ENCODE measurements around the gene ACAP1.

DNA sequence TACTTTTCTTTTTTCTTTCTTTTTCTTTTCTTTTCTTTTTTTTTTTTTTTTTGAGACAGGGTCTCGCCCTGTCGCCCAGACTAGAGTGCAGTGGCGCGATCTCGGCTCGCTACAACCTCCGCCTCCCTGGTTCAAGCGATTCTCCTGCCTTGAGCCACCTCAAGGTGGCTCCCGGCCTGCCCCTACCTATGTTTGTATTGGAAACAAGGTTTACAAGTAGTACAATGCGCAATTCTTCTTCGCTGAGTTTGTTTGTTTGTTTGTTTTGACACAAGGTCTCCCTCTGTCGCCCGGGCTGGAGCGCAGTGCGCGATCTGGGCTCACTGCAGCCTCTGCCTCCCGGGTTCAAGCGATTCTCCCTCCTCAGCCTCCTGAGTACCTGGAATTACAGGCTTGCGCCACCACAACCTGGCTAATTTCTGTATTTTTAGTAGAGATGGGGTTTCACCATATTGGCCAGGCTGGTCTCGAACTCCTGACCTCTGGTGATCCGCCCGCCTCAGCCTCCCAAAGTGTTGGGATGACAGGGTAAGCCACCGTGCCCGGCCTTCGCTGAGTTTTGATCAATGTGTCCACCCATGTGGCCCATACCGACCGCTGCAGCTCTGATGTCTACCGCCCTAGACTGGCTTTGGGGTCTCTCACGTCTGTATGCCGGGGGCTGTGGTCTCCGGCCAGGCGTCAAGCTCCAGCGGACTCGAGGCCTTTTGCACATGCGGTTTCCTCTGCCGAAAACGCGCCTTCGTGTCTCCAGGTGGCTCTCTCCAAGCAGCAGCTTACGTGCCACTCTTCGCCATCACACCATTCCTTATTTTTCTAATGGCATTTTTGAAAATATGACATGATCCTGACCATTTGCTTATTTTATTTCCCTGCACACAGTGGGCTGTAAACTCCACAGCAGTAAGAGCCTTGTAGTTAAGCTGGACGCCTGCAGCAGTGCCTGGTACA lies 40.8 kb upstream of the ACAP1 start:
- TF ChIP-seq RAD21 (IDR thresholded peaks at IDR 0.05; ENCODE audit: low read depth) = no peak
- no peak for TF ChIP-seq TCF12 (IDR thresholded peaks at IDR 0.05; ENCODE audit: low read depth)
- no peak for TF ChIP-seq TAF1 (IDR thresholded peaks at IDR 0.05; ENCODE audit: low read depth)
- TF ChIP-seq, protein P1, sequence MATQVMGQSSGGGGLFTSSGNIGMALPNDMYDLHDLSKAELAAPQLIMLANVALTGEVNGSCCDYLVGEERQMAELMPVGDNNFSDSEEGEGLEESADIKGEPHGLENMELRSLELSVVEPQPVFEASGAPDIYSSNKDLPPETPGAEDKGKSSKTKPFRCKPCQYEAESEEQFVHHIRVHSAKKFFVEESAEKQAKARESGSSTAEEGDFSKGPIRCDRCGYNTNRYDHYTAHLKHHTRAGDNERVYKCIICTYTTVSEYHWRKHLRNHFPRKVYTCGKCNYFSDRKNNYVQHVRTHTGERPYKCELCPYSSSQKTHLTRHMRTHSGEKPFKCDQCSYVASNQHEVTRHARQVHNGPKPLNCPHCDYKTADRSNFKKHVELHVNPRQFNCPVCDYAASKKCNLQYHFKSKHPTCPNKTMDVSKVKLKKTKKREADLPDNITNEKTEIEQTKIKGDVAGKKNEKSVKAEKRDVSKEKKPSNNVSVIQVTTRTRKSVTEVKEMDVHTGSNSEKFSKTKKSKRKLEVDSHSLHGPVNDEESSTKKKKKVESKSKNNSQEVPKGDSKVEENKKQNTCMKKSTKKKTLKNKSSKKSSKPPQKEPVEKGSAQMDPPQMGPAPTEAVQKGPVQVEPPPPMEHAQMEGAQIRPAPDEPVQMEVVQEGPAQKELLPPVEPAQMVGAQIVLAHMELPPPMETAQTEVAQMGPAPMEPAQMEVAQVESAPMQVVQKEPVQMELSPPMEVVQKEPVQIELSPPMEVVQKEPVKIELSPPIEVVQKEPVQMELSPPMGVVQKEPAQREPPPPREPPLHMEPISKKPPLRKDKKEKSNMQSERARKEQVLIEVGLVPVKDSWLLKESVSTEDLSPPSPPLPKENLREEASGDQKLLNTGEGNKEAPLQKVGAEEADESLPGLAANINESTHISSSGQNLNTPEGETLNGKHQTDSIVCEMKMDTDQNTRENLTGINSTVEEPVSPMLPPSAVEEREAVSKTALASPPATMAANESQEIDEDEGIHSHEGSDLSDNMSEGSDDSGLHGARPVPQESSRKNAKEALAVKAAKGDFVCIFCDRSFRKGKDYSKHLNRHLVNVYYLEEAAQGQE (IDR thresholded peaks at IDR 0.05; ENCODE audit: low read depth) = no peak
- TF ChIP-seq NFIC (IDR thresholded peaks at IDR 0.05) = no peak
- TF ChIP-seq, protein P2, sequence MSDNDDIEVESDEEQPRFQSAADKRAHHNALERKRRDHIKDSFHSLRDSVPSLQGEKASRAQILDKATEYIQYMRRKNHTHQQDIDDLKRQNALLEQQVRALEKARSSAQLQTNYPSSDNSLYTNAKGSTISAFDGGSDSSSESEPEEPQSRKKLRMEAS (IDR thresholded peaks at IDR 0.05) = no peak
- TF ChIP-seq, protein P3, sequence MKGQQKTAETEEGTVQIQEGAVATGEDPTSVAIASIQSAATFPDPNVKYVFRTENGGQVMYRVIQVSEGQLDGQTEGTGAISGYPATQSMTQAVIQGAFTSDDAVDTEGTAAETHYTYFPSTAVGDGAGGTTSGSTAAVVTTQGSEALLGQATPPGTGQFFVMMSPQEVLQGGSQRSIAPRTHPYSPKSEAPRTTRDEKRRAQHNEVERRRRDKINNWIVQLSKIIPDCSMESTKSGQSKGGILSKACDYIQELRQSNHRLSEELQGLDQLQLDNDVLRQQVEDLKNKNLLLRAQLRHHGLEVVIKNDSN (IDR thresholded peaks at IDR 0.05) = no peak
